GM13977 (cell line): Measurements from ENCODE around the gene PARP15.

Source experiments
- DNase-seq: peaks from one replicate; pipeline ENCODE4 v3.0.0; 2012; ENCODE audit warnings: low spot score
- in situ Hi-C: fragments of 300-500 bp; cut with MboI; formaldehyde crosslinking; loops from one replicate; pipeline ENCODE4 v1.12.0; 2022; ENCODE audit warnings: low sequenced_read_pairs, low pct_unique_long_range_greater_than_20kb, mixed read lengths, inconsistent platforms; ENCODE audit not compliant: unreplicated experiment
- TF ChIP-seq, protein P1 (sequence below): IDR thresholded peaks from 2 replicates; pipeline ENCODE4 v1.5.1; 2012; ENCODE audit warnings: mild to moderate bottlenecking, control low read depth; ENCODE audit not compliant: insufficient read depth; ENCODE audit errors: extremely low read depth, missing control alignments

The PARP15 gene

DNA sequence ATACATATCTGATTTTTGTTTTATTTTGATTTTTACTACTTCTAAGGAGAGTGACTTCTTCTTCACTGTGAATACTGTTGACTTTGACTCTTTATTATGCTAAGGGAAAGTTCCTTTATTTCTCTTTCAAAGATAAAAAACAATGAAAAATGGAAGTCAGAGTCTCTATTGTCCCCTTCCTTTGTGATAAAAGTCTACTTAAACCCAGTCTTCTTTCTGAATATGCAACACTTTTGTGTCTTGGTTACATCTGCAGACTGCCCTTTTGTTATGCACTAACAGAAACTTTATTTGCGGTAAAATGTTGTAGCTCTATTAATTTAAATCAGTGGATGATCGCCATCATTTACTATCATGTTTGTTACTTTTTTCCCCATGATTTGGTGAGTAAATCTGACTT lies 13.2 kb downstream of the PARP15 start:
- in situ Hi-C loops: no loop called here
- TF ChIP-seq, protein P1, sequence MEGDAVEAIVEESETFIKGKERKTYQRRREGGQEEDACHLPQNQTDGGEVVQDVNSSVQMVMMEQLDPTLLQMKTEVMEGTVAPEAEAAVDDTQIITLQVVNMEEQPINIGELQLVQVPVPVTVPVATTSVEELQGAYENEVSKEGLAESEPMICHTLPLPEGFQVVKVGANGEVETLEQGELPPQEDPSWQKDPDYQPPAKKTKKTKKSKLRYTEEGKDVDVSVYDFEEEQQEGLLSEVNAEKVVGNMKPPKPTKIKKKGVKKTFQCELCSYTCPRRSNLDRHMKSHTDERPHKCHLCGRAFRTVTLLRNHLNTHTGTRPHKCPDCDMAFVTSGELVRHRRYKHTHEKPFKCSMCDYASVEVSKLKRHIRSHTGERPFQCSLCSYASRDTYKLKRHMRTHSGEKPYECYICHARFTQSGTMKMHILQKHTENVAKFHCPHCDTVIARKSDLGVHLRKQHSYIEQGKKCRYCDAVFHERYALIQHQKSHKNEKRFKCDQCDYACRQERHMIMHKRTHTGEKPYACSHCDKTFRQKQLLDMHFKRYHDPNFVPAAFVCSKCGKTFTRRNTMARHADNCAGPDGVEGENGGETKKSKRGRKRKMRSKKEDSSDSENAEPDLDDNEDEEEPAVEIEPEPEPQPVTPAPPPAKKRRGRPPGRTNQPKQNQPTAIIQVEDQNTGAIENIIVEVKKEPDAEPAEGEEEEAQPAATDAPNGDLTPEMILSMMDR: no peak
- no peak for DNase-seq

DNA sequence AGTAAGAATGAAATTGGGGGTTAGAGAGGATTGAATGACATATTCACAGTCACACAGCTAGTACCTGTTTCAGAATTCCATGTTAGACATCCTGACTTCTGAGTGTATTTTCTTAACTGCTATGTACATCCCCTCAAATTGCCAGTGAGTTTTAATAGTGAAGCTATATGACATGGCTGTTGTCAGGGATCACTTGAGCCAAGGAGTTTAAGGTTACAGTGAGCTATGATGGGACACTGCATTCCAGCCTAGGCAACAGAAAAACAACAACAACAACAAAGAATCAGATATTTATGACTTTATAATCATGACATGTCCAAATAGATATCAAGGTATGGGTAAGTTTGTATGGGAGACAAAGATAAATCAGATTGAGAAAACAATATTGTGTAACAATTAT lies 16.6 kb downstream of the PARP15 start:
- TF ChIP-seq, protein P1: no peak
- in situ Hi-C loops: no loop called here
- no peak for DNase-seq

- no peak for DNase-seq
- in situ Hi-C loops: no loop called here
- TF ChIP-seq, protein P1: no peak
These were observed 20.7 kb downstream of the PARP15 start for GRCh38 chr3:122598151-122598550.

- in situ Hi-C loops: no loop called here
- TF ChIP-seq, protein P1: no peak
- DNase-seq: no peak
These were observed 21.1 kb downstream of the PARP15 start for GRCh38 chr3:122598556-122598955.

DNA sequence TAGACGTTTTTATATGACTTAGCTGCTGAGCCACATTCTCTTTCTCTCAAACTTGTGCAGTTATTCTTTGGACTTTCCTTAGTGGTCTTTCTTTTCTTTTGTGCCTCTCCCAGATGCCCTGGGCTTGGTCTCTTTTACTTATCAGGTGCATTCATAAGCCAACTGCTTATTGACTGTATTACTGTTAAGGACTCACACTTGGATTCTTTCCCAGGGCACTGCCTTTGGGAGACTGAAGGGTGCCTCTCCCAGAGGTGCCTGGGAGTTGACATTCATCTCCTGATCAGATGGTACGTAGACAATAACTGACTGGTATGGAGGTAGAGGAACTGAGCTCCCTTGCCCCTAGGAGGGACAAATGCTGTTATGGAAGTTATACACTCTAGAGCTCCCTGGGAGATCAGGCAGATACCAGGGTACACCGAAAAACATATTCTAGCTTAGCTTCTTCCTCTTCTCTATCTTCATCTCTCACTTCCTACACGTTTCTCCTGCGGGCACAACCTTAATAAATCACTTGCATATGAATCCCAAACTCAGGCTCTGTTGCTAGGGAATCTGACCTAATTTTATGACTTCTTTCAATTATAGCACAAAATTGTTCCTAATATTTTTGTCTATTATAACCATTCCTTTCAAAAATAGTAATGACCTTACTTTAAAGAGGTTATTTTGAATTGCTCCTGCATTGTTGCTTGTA lies 24.7 kb downstream of the PARP15 start:
- in situ Hi-C loops: no loop called here
- TF ChIP-seq, protein P1: no peak
- DNase-seq: no peak

DNA sequence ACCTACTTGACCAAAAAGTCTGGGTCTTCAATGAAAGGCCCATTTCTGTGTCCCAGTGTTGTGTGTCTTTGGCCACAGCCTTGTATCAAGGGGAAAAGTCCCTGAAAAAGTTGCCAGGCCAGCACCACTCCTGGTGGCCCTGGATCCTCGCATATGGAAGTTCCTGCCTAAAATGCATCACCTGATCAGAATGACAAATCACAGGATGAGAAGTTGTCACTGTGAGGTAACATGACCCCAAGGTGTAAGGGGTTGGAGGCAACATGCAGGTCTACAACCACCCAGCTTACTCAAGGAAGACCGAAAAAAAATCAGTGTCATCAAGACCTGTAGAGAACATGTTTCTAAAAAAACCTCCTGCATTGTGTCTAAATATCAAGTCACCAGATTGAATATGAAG lies 25.6 kb downstream of the PARP15 start:
- DNase-seq: no peak
- TF ChIP-seq, protein P1: no peak
- in situ Hi-C loops: no loop called here

DNA sequence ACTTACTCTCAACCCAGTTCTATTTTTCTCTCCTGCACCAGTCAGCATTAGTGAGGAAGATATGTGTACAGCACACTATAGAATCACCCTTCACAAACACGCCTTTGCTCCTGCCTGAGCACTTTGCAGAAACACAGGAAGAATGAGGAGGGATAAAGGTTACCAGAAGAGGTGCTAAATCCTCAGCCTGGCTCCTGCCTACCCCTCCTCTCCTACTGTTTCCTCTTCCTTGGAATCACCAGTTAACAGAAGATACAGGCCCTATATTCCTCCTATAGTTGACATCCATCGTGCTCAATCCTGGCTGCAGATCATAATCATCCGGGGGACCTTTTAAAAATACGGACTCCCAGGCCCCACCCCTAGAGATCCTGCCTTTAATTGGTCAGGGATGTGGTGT lies 28.9 kb downstream of the PARP15 start:
- DNase-seq: no peak
- in situ Hi-C loops: no loop called here
- TF ChIP-seq, protein P1: no peak
